HG03280 (cell line): ENCODE measurements around the gene WDR26.
A peak's percentile ranks its signal among the peaks of the same experiment; 100 is the strongest.
"Not testable (repeated sequence)": the region's sequence is repeated elsewhere in the genome, so short reads cannot be mapped to it uniquely, and the experiment has no call there.

Source experiments
- ATAC-seq: cut with Tn5 transposase; IDR thresholded peaks from one replicate; pipeline ENCODE4 v1.9.1; 2021; ENCODE audit warnings: mild to moderate bottlenecking, moderate library complexity; ENCODE audit not compliant: unreplicated experiment

The WDR26 gene

DNA sequence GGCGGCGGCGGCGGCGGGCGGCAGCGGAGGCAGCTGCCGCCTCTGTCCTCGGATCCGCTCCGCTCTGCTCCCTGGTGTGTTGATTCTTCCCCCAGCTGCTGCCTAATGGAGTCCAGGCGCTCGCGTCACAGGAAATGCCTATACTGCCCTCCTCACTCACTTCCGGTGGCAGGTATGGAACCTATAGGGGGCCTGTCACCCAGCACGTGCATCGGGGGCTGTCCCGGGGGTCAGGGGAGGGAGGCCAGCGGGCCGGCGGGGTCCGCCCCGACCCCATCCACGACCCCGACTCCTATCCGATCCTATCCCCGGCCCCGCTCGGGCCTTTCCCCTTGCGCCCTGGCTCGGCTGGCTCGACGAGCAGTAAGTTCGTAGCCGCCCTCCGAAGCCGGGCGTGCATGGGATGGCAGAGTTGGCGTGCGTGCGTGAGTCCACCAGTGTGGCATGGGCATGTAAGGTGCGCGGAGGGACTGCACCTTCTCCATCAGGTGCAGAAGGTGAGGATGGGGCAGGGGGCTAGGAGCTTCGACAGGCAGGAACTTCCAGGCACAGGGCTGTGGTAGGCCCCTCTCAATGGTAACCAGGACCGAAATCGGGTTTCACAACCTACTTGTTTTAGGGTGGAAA is at the start of gene WDR26:
Gene WDR26, minus strand, starts transcription at position 107 of the 627 bp plus-strand sequence.
- peak; percentile 91 for ATAC-seq

DNA sequence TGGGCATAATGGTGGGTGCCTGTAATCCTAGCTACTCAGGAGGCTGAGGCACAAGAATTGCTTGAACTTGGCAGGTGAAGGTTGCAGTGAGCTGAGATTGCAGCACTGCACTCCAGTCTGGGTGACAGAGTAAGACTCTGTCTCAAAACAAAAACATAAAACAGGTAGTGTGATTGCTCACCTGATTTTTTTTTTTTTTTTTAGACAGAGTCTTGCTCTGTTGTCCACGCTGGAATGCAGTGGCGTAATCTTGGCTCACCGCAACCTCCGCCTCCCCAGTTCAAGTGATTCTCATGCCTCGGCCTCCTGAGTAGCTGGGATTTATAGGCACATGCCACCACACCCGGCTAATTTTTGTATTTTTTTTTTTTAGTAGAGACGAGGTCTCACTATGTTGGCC is 48.6 kb upstream of the WDR26 start:
- ATAC-seq = not testable (repeated sequence)

DNA sequence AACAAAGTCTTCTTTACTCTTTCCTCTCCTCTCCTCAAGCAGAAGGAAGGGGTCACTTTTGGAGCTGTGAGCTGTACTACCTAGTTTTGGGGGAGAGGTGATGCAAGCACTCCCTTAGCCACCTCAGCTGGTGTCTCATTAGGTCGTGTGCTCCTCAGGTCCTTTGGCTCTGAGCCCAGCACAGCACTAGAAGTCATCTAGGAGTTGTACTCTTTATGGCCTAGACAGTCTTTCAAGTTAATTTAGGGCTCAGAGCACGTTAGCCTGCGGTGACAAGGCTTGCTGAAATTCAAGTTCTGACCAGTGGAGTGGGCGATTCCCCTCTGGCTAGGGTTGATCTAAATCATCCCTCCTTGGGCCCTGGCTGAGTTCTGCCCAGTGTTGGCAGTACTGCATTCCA is 48.0 kb upstream of the WDR26 start:
- no peak for ATAC-seq

DNA sequence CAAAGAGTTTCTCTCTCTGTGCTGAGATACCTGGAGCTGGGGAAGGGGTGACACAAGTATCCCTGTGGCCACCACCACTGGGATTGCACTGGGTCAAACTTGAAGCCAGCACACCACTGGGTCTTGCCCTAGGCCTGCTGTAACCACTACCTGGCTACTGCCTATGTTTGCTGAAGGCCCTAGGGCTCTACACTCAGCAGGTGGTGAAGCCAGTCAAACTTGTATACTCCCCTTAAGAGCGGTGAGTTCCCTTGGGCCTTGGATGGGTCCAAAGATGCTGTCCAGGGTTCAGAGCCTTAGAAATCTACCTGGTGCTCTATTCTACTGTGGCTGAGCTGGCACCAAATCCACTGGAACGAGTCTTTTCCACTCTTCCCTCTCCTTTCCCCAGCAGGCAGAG is 47.0 kb upstream of the WDR26 start:
- no peak for ATAC-seq

DNA sequence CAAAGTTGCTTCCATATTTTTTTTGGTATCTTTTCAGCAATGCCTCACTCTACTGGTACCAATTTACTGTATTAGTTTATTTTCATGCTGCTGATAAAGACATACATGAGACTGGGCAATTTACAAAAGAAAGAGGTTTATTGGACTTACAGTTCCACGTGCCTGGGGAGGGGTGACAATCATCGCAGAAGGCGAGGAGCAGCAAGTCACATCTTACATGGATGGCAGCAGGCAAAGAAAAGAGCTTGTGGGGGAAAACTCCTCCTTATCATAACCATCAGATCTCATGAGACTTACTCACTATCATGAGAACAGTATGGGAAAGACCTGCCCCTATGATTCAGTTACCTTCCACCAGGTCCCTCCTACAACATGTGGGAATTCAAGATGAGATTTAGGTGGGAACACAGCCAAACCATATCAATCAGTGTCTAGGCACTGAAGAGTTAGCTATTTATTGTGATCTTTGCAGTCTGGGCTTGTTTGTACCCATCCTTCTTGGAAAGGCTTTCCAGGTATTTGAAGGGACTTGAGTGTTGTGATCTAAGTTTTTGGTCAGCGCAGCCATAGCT is 46.4 kb upstream of the WDR26 start:
- ATAC-seq = not testable (repeated sequence)

DNA sequence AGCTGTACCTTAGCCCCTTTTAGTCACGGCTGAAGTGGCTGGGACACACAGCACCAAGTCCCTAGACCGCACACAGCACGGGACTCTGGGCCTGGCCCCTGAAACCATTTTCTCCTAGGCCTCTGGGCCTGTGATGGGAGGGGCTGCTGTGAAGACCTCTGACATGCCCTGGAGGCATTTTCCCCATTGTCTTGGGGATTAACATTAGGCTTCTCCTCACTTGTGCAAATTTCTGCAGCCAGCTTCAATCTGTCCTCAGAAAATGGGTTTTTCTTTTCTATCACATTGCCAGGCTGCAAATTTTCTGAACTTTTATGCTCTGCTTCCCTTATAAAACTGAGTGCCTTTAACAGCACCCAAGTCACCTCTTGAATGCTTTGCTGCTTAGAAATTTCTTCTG is 45.6 kb upstream of the WDR26 start:
- not testable (repeated sequence) for ATAC-seq

DNA sequence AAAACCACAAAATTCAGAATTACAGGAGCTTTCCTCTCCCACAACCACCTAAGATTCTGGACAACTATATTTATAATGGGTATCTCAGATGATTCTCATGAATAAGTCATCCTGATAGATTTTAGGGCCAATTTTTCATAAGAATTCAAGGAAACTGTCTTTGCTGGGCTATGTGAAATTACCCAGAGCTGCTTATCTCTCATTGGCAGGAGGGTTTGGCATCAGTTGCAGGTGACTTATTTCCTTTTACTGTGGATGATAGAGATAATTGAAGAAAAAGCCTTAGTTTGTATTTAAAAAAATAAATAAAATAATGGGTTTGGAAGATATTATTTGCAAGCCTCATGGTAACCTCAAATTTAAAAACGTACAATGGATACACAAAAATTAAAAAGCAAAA is 38.2 kb upstream of the WDR26 start:
- no peak for ATAC-seq

DNA sequence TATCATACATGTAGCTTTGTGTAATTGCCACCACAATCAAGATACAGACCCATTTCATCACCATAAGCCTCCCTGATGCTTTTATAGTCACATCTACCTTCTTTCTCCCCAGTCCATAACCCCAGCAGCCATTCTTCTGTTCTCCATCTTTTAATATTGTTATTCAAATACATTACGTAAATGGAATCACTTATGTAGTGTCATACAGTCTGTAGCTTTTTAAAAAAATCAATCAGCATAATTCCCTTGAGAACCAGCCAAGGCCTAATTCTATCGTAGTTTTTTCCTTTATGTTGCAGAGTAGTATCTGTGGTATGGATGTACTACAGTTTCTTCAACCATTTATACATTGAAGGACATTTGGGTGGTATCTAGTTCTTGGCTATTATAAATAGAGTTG is 31.6 kb upstream of the WDR26 start:
- no peak for ATAC-seq

DNA sequence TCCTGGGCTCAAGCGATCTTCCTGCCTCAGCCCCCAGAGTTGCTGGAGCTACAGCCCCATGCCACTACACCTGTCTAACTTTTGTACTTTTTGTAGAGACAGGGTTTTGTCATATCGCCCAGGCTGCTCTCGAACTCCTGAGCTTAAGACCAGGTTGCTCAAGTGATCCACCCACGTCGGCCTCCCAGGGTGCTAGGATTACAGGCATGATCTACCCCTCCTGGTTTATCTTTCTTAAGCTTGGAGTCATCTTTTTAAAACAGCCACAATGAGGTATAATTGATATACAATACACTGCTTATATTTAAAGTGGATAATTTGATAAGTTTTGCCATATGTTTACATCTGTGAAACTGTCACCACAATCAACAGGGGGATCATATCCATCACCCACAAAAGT is 25.4 kb upstream of the WDR26 start:
- no peak for ATAC-seq

DNA sequence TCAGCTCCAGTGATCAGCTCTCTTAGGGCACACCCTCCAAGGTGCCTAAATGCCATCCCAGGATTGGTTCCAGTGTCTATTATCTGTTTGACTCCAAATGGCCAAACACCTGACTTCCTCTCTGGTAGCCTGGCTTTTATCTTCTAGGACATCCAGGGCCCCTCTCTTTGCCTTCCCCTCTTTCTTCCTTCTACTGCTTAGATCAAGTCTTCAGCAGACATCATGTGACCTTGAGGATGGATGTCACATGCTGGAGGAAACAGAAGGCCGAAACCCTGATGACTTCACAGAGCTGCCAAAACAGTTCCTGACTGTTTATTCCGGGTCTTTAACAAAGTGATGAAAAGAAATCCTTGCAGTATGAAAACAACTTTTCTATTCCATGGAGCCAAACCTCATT is 24.4 kb upstream of the WDR26 start:
- no peak for ATAC-seq

DNA sequence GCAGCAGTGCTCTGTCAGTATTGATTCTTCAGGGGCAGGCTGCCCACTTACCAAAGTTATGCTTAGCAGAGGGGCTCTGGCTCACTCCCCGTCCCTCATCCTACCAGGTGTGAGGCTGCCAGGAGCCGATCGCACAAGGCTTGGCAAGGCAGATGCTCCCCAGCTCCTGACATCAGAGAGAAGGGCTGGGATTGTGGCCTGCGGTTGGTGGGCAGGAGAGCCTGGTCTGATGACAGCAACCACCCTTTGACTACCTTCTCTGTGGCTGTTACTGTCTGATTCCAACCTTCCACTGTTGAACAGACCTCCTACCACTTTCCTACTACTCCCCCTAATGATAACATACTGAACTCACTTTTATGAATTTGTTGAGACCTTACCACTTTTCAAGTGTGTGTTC is 23.7 kb upstream of the WDR26 start:
- ATAC-seq = no peak

DNA sequence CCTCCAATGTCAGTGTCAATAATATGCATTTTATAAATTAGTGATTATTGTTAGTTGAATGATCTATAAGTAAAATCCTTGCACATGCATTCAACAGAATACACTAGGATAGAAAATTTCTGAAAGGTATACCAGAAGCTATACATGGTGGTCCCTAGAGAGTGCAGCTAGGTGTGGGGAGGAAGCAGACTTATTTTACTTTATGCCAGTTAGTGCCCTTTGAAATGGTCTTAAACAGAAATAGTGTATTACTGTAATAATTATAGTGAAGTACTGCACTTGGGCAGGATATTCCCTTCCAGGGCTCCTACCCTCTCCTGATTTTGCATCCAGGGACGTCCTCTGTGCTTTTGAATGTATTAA is 23.2 kb upstream of the WDR26 start:
- ATAC-seq = no peak

DNA sequence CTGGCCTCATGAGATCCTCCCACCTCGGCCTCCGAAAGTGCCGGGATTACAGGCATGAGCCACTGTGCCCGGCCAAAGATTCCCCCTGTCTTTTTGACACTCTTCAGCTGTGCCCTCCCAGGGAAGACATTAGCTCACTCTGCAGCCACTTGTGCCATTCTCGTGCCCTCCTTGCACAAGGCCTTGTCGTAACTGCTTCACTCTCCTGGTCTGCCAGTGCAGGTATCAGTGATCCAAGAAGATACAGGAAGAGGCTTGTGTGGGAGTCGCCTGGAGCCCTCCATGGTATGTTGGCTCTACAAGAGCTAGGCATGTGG is 22.0 kb upstream of the WDR26 start:
- no peak for ATAC-seq

DNA sequence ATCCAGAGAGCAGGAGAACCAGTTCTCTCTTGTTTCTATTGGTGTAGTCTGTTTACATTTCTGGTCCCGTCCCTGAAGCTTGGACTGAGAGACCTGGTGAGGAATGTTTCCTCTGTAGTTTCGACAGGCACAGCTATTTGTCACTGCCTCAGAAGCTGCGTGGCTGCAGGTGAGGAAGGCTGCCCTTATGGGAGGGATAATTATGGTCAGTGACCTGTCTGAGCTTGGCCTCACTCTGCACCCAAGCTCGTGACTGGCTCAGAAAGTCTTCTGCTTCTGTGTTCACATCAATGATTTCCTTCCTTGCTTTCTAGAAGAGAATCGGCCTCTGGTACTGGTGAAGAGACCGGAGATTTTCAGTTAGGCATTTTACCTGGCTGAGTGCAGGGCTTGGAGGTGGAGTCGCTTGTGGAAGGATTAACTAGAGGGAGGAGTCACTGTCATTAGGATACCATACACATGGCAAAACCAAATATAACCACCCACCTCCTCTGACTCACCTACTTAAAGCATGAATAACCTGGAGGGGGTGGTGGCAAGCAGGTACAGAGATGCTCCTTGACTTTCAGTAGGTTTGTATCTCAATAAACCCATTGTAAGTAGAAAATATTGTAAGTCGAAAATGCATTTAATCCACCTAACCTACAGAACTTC is 19.9 kb upstream of the WDR26 start:
- no peak for ATAC-seq

DNA sequence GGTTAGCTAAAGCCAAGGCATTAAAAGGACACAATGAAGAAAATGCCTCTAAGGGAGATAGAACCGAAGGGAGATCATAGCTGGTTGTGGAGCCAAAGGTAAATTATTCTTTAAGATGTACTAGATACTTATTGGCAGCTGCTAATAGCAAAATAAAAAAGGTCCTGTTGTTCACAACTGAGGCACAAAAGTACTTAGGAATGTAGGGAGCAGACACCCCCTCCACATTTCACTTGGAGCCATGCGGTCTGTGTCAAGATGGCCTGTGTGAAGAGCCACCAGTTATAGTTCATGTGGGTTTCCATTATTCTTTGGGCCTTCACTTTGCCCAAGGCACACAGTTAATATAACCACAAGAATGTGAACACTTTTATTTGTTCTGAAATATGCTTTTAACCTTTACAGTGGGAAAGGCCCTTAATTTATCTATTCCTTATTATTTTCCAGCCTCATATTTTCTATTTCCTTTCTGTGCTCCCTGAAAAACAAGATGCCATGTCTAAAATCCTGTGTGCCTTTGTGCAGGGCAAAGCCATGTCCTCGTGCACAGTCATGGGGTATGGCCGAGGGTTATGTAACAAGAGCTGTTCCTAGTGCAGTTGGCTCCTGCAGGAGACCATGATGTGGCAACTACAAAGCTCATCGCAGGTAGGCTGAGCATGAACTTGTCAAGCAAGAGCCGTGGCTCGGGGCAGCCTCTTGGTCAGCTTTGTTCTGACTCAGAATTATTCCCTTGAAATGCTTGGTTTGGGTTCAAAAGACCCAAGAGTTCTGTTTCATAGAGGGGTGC is 16.2 kb upstream of the WDR26 start:
- ATAC-seq = no peak

DNA sequence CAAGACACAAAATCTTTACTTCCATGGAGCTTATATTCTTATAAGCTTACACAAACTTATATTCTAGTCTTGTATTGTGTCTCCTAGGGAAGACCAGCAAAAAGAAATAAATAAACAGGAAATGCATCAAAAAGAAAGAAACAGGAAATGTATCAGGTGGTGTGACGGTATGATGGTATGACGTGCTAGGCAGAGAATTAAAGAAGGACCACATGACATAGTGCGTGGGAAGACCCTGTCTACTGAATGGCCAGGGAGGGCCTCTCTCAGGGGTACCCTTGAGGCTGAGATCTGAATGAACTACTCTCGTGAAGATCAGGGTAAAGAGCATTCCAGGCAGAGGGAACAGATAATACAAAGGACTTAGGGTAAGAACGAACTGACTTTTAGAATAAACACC is 15.6 kb upstream of the WDR26 start:
- no peak for ATAC-seq

DNA sequence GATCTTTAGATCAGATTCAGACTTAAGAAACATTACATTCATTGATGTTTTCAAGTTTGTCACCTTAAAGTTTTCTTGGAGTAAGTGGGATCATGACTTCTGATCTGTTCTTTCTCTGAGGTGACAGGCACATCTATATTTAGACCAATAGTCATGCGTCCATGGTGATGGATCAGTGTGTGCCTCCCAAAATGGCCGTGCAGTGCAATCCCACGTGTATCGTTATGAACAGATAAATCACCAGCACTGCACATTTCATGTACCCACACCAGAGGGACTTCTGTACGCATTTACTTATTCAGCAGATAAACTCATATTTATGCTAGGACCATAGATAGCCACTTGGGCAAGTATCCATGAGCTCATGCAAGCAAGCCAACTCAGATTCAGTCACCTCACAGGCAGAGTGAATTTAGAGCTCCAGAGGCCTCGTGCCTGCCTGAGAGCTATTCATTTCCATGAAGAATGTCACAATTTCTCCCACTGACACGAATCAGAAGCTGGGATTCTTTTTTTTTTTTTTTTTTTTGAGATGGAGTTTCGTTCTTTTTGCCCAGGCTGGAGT is 13.9 kb upstream of the WDR26 start:
- ATAC-seq = no peak

DNA sequence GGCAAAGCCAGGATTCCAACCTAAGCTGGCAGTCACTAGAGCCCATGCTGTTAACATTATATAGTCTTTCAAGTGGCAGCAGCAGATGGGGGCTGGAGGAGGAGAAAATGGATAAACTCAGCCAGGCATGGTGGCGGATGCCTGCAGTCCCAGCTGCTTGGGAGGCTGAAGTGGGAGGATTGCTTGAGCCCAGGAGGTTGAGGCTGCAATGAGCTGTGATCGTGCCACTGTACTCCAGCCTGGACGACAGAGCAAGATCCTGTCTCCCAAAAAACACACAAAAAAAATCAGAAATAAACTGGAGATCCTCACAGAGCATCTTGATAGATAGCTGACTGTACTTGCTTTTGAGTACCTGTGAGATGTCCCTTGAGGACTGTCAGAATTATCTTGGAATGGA is 13.4 kb upstream of the WDR26 start:
- ATAC-seq = no peak

DNA sequence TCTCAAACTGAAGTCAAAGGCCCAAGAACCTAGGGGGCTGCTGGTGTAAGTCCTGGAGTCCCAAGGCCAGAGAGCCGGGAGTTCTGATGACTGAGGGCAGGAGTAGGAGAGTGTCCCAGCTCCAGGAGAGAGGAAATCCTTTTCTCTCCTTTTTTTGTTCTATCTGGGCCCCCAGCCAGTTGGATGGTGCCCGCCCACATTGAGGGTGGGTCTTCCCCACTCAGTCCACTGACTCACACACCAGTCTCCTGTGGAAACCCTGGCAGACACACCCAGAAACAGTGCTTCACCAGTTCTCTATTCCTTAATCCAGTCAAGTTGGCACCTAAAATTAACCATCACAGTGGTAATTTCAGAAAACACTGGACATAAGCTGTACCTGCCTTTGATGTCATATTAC is 12.7 kb upstream of the WDR26 start:
- no peak for ATAC-seq

DNA sequence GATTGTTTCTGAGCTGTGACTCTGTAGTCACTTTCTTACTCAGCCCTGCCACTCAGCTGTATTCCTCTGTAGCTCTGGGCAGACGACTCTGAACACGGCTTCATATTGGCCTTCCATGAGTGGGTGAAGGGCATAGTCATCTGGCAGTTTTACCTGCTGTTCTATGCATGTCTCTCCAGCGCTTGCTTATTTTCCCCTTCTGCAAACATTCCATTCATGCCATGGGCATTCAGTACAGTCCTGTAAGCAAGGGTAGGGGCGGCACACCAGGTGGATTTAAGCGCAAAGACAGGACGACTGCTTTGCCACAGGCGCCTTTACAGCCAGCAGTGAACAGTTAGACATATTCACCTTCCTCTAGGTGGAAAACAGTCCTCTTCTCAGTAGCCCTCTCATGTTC is 4.4 kb upstream of the WDR26 start:
- no peak for ATAC-seq

DNA sequence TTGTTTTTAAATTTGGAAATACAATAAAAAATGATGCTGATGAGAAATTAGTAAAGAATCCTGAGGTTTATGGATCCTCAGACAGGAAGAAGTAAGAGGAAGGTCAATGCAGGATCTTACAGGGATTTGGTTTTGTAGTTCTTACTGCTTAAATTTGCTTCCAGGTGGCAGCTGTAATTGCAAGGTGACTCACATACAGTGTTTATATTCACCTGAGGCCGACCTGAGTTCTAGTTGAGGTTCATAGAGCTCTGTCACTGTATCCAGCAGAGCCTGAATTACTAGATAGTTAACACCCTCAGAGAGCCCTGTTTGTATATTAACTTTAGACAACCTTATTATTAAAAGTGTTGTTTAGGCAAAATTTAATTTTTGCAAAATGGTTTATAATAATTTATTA is 1.4 kb upstream of the WDR26 start:
- ATAC-seq = no peak

DNA sequence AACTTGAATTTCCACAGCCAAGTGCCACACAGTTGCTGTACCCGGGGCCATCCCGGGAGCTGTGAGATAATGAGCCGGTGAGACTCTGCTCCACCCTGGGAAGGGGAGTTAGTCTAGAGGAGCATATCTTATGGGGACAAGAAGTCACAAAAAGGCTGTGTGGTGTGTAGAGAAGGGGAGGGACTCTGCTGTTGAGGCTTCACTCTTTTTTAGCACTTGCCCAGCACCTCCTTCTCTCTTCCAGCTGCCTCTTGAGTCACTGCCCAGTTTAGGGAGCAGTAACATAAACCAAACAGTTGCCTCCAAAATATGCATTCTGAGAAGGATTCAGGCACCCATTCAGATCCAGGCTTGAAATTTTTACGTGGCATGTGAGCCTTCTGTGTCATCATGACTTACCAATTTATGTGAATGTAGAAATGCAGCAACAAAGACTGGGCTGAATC is 744 bp upstream of the WDR26 start:
- ATAC-seq = peak; percentile 11
